T follicular helper cell (primary cell): ENCODE results near the gene RSBN1.
"Not testable (repeated sequence)": the region's sequence is repeated elsewhere in the genome, so short reads cannot be mapped to it uniquely, and the experiment has no call there.

Experiments
- DNase-seq: peaks from one replicate; pipeline ENCODE4 v3.0.0-alpha.2; 2020; ENCODE audit warnings: low read depth

The RSBN1 gene

DNA sequence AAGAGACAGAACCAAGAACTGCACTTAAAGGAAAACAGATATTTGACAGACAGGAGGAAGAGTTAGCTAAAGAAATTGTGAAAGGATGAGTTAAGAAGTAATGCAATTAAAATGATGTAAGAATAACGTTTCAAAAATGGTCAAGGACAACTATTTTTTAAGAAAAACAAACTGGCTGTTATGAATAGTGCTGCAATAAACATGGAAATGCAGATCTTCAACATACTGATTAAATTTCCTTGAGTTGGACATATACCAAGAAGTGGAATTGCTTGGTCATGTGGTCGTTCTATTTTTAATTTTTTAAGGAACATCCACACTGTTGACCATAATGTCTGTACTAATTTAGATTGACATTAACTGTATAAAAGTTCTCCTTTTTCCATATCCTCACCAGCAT lies 29.9 kb downstream of the RSBN1 start:
- no peak for DNase-seq

DNA sequence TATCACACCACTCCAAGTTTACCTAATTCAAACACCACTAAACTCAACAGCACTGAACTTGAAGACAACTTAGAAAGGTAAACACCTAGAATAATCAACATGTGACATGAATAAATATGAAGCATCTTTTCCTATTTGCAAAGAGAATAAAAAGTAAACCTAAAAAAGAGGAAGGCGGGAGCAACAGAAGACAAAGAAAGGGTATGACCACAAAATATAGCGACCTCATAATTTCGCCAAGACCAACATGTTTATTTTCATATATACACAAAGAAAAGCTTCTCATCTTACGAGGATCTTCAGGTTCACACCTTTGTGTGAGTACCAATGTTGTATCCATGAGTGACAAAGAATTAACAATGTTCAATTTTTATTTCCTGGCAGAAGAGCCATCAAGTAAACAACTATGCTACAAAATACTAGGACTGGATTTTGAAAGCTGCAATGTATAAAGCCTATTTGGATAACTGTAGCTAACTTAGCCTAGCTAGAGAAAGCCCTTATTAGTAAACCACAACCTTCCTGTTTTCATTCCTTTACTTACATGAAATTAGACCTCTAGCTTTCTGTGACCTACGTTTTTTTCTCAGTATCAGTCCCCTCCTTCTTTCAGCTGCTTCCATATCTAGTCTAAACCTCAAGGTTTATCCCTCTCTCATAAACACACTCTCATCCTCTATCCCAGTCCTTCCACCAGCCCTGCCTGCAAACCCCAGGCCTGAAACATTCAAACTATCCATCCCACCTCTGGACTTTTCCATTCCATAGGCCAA lies 31.7 kb downstream of the RSBN1 start:
- no peak for DNase-seq

DNA sequence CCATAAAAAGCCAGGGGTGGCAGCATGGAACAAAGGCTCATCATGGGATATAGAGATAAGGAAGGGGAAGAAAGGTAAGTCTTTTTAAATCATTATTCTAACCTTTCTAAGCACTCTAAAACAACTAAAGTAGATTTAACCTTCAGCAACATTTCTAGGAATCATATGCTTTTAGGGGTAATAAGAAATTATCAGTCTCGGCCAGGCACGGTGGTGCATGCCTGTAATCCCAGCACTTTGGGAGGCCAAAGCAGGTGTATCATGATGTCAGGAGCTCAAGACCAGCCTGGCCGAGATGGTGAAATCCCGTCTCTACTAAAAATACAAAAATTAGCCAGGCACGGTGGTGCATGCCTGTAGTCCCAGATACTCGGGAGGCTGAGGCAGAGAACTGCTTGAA lies 32.7 kb downstream of the RSBN1 start:
- no peak for DNase-seq

DNA sequence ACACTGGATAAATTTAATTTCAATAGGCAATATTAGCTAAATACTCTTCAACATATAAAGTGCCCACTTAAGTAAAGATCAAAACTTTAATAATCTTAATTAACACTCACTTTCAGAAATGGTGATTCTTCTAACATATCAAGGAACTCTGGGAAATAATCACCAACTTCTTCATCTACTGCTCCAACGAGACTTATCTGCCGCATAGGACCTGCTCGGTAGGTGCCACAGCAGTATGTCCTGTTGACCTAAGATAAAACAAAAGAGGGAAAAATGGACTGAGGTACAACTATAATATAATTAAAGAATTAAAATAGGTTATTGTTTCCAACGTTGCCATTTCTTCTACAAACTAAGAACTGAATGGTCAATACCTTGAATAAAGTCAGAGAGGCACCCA lies 34.7 kb downstream of the RSBN1 start:
- DNase-seq: no peak

DNA sequence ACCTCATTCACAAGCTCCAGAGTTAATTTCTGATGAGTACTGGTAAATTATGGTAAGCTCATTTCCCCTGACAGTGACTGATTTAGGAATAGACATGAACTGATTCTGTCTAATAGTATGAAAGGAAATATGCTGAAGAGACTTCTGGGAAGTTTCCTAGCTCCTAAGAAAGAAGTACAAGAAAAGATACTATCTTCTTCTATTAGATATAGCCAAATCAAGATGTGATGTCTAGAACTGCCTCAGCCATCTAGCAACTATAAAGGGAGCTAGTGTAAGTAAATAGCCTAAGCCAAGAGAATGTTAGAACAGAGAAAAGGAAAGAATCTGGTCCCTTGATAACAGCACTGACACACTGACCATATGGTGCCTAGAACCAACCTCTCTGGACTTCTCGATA lies 42.2 kb downstream of the RSBN1 start:
- DNase-seq: no peak

DNA sequence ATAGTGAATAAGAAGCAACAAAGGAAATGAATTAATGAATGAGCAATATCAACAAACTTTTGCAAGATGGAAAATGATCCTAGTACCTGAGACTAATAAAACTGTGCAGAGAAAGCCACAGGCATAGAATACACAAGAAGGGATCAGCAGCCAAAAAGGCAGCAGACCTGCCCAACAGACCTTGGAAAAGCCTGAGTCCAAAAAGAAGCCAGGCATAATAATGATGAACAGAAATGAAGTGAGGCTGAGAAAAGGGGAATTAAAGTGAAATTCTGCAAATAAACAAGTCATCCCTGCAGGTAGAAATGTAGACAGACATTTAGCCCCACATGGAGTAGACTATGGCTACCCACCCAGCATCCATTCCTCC lies 42.7 kb downstream of the RSBN1 start:
- no peak for DNase-seq

DNA sequence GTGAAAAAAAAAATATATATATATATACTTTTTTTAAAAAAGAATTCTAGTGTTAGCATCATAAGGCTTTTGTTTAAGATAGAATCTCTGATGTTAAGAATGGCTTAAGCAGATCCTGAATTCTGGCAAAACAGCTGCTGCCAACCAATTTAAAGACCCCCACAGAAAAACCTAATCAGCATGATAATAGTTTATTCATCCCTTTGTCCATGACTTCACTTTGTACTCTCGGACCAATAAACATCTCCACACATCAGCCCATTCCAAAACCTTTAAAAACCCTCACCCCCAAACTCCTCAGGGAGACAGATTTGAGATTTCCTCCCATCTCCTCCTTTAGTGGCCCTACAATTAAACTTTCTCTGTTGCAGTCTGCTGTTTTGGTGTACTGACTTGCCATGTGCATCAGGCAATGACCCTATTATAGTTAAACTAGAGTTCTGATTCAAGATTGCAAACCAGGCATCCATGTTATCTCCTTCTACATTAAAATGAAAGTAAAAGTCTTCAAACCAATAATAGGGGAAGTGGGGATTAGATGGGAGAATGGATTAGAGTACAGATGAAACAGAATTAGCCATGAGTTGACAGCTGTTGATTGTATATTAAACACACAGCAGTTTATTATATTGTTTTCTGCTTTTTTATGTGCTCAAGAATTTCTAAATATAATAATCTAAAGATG lies 43.2 kb downstream of the RSBN1 start:
- no peak for DNase-seq

DNA sequence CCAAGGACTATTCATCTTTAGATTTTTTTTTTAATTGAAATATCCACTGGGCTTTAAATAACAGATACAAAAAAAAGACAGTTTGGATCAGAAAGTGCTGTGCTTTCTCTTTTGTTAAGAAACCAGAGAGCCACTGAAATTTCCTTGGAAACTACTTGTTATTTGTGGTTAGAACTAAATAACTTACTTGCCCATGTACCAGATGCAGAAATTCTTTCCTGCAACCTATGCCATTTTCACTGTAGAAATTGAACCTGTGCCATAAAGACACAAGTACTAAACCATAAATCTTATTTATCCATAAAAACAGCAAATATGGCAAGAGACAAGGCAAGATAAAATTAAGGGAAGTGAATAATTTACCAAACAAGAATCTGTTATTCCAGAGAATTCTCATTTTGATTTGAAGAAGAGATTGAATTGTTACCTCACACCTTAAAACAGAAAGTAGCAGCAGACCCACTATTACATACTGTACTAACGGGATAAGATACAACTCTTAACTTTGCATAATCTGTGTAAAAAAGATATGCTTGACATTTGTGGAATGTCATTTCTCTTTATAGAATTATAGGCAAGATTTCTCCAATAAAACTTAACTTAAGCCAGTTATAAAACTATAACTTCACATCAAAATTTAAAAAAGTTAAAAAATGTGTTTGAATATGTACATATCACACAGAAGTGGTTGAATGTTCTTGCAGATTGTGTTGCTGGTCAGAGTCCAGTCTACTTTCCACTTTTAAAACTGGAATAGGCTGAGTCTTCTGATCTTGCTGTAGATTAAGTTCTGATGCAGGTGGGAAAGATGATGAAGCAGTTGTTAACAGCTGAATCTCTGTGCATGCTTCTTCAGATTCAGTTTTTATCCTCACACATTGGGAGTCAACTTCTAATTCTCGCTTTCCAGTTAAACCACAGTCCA lies 46.7 kb downstream of the RSBN1 start:
- DNase-seq: no peak

DNA sequence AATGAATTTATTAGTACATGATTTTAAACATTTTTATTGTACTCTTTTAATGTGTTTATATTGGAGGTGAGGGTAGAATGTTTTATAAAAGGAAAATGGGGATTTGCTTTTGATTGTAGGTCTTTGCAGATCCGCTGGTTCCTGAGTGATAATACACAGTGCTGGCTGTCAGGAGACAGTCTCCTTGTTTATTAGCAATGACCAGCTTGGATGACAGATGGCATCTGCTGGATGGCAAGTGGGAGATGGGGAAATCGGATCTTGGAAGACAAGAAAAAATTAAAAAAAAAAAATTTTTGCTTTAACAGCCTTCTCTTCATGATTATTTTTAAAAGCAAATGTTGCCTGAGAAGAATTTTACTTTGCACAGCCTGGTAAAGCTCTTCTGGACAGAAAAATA lies 48.6 kb downstream of the RSBN1 start:
- no peak for DNase-seq

DNA sequence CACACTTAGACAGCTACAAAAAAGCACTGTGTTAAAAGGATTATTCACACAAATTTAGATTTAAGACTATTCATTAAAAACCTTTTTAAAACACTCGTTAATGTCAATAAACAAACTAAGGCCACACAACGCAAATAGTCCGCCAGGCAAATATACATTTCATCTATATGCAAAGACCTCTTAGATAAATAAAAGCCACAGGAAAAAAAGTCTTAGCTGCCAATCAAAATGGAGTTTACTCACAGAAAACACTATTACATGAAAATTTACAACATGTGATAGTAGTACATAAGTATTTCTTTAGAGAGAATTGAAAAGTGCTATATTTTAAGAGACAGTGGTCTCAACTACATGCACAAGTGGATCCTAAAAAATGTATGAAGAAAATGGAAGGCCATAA lies 50.3 kb downstream of the RSBN1 start:
- DNase-seq: no peak

DNA sequence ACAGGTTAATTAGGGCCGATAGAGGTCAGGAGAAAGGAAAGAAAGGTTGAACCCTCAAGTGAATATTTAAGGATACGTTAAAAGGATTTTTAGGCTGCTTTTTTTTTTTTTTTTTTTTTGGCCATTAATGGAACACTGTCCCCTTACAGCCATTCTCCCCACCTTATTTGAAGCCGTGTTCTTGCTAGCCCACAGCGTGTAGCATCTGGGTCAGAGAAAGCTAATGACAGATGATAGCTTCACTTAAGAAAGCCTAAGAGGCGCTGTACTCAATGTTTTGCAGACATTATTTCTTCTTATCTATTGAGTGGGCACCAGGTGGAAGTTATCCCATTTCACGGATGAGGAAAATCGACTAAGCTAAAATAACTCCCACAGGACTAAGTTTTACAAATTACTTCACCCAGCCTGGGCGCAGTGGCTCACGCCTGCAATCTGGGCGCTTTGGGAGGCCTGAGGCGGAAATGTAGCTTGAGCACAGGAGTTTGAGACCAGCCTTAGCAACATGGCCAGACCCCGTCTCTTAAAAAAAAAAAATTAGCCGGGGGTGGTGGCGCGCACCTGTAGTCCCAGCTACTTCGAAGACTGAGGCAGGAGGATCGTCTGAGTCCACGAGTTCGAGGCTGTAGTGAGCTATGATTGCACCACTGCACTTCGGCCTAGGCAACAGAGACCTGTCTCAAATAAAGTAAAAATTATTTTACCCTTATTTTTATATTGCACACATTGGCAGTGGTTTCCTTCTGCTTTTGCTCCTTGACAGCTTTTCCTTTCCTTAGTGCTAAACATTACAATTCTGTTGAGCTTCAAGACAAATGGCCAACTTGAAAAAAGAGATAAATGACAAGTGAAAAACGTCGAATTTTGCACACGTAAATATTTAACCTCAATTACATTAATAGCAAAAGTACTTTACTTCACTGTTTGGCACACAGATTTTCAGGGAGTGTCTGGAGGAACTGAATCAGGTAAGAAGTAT lies 51.9 kb downstream of the RSBN1 start:
- DNase-seq: no peak

DNA sequence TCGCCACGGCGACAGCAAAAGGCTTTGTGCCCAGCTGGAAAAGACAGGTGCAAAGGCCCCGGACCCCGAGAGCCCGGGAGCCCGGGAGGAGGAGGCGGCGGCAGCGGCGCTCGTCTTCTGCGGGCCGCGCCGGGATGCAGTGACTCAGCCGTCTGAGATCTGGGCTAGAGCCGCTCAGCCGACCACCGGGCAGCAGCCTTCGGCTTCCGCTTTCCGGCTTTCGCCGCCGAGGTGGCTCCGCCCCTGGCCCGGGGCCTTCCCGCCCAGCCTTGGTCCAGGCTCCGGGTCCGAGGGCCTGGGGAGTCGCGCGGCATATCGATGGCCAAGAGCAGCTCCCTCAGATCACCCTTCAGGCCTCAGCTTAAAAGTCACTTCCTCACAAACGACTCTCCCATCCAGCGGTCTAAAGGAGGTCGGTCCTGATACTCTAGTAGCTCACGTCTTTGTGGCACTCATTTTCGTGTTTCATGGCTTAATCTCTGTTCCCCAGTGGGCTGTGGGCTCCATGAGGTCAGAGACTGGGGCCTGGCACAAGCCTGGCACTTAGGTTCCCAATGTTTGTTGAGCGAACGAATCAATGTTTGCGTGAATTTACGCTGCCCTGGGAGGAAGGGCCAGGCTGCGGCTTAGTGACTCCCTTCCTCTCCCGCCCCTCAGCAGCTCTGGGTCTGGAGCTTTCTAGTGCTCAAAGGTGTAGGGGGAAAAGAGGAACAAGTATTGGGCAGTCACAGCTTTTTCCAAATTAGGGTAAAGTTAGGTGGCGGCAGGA lies 52.8 kb downstream of the RSBN1 start, which contains the start of gene PHTF1:
TSS of gene PHTF1 (minus strand) at position 154 of the 769 bp plus-strand sequence. CDS start 783 bp downstream, outside the sequence.
- DNase-seq: peak; percentile 22

DNA sequence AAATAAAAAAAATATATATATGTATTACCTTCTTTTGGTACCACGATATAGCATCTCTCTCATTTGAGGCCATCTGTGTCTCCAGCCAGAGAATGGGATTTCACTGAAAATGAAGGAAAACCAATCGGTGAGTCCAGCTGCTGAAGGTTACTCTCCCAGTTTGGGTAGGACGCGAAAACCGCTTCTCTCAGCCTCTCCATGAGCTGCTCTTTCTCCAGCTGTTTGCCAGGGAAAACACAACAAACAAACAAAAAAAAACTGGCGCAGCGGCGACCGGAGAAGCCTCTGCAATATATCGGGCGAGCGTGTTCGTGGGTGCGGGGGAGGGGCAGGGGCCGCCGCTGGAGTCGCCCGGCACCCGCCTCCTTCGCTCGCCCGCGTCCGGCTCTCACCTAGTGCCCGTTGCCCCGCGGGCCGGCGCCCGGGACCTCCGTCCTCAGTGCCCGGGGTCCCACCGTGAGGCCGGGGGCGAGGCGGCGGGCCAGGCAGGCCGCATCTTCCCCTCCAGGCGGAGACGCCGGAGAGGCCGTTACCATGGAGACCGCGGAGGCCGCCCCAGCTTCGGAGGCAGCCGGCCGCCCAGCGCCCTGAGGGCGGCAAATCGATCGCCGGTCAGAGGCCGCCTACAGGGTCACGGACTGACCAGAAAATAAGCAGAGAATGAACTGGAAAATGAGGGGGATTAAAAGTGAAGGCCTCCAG lies 53.5 kb downstream of the RSBN1 start:
- peak; percentile 41 for DNase-seq

DNA sequence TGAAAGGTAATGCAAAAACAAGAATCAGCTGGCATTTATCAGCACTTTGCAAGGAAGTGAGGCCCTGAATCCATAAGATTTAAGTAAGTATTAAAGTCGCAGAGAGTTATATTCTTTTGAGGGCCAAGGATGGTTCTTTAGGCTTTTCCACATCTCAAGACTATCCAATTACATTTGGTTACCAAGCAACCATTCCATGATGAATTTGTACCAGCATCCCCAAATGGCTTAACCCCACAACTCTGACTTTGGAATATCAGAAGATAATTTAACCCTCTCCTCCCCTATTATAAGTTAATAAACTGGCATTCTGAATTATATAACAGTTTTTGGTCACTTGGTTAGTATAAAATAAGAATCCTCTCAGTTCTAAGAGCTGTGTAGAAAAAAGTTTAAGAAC lies 55.8 kb downstream of the RSBN1 start:
- no peak for DNase-seq

DNA sequence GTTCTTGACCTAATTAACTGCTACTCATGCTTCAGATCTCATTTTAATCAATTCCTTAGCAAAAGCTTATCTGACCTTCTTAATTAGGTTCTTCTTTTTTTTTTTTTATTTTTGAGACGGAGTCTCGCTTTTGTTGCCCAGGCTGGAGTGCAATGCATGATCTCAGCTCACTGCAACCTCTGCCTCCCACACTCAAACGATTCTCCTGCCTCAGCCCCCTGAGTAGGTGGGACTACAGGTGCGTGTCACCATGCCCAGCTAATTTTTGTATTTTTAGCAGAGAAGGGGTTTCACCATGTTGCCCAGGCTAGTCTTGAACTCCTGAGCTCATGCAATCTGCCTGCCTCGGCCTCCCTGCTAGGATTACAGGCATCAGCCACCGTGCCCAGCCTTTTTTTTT lies 58.9 kb downstream of the RSBN1 start:
- DNase-seq: not testable (repeated sequence)

DNA sequence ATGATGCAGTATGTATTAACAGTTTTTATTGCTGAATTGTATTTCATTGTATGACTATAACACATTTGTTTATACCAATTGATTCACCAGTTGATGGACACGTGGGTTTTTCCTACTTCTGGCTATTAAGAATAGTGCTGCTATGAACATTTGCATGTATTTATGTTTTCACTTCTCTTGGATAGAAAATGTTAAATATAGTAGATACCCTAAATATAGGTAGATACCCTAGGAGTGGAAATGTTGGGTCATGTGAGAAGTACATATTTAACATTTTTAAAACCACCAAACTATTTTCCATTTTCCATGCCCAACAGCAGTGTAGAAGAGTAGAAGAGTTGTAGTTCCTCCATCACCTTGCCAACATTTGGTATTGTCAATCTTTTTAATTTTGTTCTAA lies 60.8 kb downstream of the RSBN1 start:
- no peak for DNase-seq

DNA sequence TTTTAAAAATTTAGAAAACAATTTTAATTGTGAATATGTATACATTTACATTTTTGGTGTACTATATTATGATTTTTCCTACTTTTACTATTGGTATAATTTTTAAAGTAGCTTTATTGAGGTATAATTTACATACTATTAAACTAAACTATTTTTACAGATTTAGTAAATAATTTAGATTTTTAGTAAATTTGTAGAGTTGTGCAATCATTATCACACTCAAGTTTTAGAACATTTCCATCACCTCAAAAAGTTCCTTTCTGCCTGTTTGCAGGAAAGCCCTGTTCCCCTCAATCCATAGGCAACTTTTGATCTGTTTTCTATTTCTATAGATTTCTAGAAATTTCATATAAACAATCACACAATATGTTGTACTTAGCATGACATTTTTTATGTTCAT lies 61.2 kb downstream of the RSBN1 start:
- DNase-seq: no peak

DNA sequence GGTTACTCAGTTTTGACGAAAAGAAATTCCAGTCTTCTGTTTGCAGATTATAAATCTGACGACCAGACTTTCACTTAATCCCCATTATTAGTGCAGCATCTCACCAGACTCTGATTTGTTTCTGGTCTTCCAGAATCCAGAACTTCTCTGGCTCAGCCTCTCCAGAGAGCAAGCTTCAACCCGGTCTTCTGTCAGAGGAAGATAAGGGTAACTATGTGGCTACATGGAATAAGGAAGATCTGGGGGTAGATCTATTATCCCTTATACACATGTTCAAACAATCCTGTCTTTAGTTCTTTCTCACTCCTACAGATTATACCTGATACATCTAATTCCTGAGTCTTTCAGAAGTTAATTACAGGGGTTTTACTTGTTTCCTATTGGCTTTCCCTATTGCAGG lies 62.9 kb downstream of the RSBN1 start:
- DNase-seq: no peak

DNA sequence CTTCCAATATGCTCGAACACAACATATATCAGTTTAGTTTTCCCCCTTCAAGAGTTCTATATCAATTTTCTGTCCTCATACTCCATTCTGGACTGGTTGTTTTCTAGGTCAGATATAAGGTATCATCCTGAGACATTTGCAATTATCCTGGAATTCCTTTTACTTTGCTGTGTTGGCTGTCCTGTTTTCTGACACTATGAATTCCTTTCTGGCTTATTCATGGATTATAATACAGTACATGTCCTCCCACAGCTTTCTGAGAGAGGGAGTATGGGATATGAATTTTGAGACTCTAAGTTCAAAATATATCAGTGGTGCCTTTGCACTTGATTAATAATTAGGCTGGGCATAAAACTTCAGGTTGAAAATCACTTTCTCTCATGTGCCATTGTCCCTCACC lies 64.9 kb downstream of the RSBN1 start:
- DNase-seq: no peak

DNA sequence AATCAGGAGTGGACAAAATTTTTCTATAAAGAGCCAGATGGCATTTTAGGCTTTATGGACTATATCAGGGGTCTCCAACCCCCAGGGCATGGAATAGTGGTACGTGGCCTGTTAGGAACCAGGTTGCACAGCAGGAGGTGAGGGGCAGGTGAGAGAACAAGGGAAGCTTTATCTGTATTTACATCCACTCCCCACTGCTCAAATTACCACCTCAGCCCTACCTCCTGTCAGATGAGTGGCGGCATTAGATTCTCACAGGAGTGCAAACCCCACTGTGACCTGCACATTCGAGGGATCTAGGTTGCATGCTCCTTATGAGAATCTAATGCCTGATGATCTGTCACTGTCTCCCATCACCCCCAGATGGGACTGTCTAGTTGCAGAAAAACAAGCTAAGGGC lies 66.9 kb downstream of the RSBN1 start:
- DNase-seq: no peak
